HUDEP-2 (cell line): ENCODE results near the gene TMPRSS6.

Source experiments
- DNase-seq, 76 experiments: peaks; one replicate each; lab custom pipeline; 2025; ENCODE audit not compliant: unreplicated experiment in 76 of 76; lab: John Stamatoyannopoulos, UW

TMPRSS6 gene

GRCh38 chr22:37109242-37109917 lies at the start of gene TMPRSS6:
Gene TMPRSS6 (minus strand): TSS chr22:37109713. CDS start chr22:37103417, 6,296 bp downstream.
- DNase-seq = no peak

GRCh38 chr22:37158963-37159290 lies 49.4 kb upstream of the TMPRSS6 start:
- no peak for DNase-seq

GRCh38 chr22:37157516-37158285 lies 48.2 kb upstream of the TMPRSS6 start:
- no peak for DNase-seq

GRCh38 chr22:37156686-37157435 lies 47.3 kb upstream of the TMPRSS6 start:
- DNase-seq = no peak

- no peak for DNase-seq
These were observed 46.5 kb upstream of the TMPRSS6 start for GRCh38 chr22:37155971-37156370.

- no peak for DNase-seq
These were observed 45.6 kb upstream of the TMPRSS6 start for GRCh38 chr22:37154925-37155712.

- DNase-seq = no peak
These were observed 44.4 kb upstream of the TMPRSS6 start for GRCh38 chr22:37153901-37154300.

GRCh38 chr22:37151401-37151800 lies 41.9 kb upstream of the TMPRSS6 start:
- no peak for DNase-seq

- DNase-seq = no peak
These were observed 41.2 kb upstream of the TMPRSS6 start for GRCh38 chr22:37150701-37151100.

- DNase-seq = no peak
These were observed 39.5 kb upstream of the TMPRSS6 start for GRCh38 chr22:37148742-37149665.

GRCh38 chr22:37148031-37148651 lies 38.6 kb upstream of the TMPRSS6 start:
- no peak for DNase-seq

GRCh38 chr22:37147186-37147990 lies 37.9 kb upstream of the TMPRSS6 start:
- no peak for DNase-seq

- no peak for DNase-seq
These were observed 37.1 kb upstream of the TMPRSS6 start for GRCh38 chr22:37146507-37147180.

GRCh38 chr22:37146051-37146385 lies 36.5 kb upstream of the TMPRSS6 start:
- no peak for DNase-seq

GRCh38 chr22:37145180-37146050 lies 35.9 kb upstream of the TMPRSS6 start:
- no peak for DNase-seq

- DNase-seq = no peak
These were observed 34.7 kb upstream of the TMPRSS6 start for GRCh38 chr22:37144180-37144554.

GRCh38 chr22:37141971-37142370 lies 32.5 kb upstream of the TMPRSS6 start:
- DNase-seq = peak in 74 of 76 experiments; percentile 20 to 85 (median 68)
